Fibroblast of skin of left quadriceps (primary cell): ENCODE results near the gene FBXO3.

ENCODE experiments used
- DNase-seq, 2 experiments: peaks; one replicate each; pipeline ENCODE4 v3.0.0-alpha.2; 2013; ENCODE audit warnings: low read depth in 2 of 2

FBXO3 gene

GRCh38 chr11:33701302-33702230 lies 72.8 kb downstream of the FBXO3 start:
- DNase-seq, result no peak

GRCh38 chr11:33700502-33701271 lies 73.6 kb downstream of the FBXO3 start, which contains the start of gene C11orf91:
C11orf91 (minus strand) TSS chr11:33700826; CDS start chr11:33700740, 86 bp downstream.
- peak; percentile 93 for DNase-seq

GRCh38 chr11:33700063-33700501 lies 74.2 kb downstream of the FBXO3 start:
- DNase-seq, result no peak

GRCh38 chr11:33699515-33700062 lies 74.7 kb downstream of the FBXO3 start:
- no peak for DNase-seq

- DNase-seq, result no peak
Observed at GRCh38 chr11:33698921-33699320, 75.4 kb downstream of the FBXO3 start.

DNA sequence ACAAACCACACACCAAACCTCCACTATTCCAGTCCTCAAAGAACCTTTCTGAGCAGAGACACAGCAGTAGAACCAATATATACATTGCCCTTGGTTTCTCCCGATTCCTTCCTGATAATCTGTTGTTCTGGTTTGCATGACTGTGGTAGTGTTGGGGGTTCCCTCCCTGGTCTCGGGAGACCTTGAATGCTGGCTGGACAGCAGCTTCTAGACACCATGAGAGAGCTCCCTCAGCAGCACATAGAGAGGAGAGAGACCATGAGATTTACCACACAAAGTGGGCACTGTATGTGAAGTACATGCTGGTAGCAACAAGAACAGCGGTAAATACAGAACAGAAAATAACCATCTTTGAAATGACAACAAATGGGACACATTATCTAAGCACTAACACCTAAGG lies 76.3 kb downstream of the FBXO3 start:
- DNase-seq, result no peak

DNA sequence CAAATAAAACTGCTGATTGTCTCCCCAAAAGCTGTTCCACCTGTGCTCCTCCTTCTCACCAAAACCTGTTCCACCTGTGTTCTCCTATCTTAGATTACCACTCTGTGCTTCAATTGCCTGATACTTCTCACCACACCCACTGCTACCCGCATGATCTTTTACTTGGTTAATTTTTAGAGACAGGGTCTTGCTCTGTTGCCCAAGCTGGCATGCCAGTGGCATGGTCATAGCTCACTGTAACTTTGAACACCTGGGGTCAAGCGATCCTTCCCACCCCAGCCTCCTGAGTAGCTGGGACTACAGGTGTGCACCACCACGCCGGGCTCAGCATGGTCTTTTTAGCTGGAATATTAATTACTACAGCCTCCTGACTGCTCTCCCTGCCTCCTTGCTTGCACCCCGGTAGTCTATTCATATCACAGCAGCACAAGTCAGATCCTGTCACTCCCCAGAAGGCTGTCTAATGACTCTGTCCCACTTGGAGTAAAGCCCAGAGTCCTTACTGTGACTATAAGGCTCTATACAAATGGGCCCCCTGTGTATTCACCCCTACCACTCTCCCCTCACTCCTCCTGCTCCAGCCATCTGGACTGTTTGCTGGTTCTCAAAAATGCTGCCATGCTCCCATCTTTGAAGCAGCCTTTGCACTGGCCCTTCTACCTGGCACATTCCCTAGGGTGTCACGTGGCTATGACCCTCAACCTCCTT lies 77.2 kb downstream of the FBXO3 start:
- no peak for DNase-seq

GRCh38 chr11:33696411-33696810 lies 77.9 kb downstream of the FBXO3 start:
- DNase-seq, result no peak

- no peak for DNase-seq
Observed at GRCh38 chr11:33695051-33695566, 79.2 kb downstream of the FBXO3 start.

DNA sequence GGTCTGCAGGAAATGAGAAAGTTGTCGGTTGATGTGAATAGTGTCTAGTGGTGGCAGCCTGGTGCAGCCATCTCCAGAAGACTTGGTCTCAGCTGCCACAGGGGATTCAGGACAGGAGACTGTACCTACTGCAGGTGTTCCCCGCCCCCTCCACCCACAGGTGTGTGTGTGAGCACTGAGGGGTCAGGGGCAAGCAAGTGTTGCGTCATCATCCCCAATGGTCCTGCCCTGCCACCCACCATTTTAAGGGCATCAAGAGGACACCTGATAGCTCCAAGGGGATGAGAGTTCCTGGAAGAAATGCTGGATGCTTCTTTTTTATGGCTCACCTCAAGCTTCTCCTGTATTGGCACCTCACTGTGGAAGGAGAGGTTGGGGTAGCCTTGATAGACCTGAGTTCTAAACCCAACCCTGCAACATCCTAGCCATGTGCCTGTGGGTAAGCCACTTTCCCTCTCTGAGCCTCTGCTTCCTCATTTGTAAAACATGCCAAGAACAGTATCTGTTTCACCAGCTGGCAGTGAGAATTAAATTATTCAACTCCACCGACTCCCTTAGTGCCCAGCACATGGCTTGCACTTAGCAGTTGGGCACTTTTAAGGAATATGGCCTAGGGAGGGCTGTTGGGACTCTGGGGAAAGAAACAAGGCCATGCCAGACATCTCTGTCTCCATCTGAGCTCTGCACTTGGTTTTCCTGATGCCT lies 79.8 kb downstream of the FBXO3 start:
- no peak for DNase-seq

GRCh38 chr11:33692541-33692940 lies 81.8 kb downstream of the FBXO3 start:
- no peak for DNase-seq

DNA sequence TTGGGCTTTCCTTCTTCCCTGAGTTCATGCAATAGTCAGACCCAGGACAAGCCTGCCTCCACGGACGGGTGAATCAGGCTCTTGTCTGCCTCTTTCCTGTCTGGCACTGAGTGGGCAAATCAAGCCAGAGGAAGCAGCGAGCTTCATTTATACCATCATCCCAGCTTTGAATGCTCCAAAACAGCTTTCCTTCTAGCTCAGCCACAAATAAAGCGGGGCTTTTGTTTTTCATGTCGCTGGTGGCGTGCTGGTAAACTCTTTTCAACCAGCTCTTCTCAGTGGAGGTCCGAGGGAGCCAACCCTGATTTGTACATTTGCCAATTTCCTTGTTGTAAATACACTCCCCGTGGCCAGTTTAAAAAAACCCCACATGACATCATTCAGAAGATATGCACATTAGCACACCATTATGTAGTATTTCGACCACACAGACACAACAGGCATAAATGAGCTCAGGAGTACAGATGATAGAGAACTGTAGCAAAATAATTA lies 82.3 kb downstream of the FBXO3 start:
- DNase-seq, result peak; percentile 93 to 94

GRCh38 chr11:33691066-33691864 lies 83.1 kb downstream of the FBXO3 start:
- DNase-seq, result no peak
